ENCODE measurements around the gene GPR84. TPM values are rescaled to one million over a fixed set of nuclear protein-coding genes. Genes with fewer than 3 reads are reported as not detected.

Gene GPR84
- total RNA-seq, 1 donor, result not detected

- no peak overlapping the region for H3K4me3 ChIP-seq (ENCODE audit: low read depth, low read length)
- TF ChIP-seq CTCF (IDR thresholded peaks at IDR 0.05; ENCODE audit: insufficient read depth, low read depth, low read length), result no peak
- no peak for DNase-seq (ENCODE audit: low read depth)
Measured at GRCh38 chr12:54387114-54387467, 22.8 kb upstream of the GPR84 start.

GRCh38 chr12:54386403-54387113, 22.3 kb upstream of the GPR84 start:
- H3K4me3 ChIP-seq (ENCODE audit: low read depth, low read length), result no peak overlapping the region
- no peak for TF ChIP-seq CTCF (IDR thresholded peaks at IDR 0.05; ENCODE audit: insufficient read depth, low read depth, low read length)
- DNase-seq (ENCODE audit: low read depth), result no peak

GRCh38 chr12:54385251-54385914, 21.1 kb upstream of the GPR84 start:
- no peak for DNase-seq (ENCODE audit: low read depth)
- no peak for TF ChIP-seq CTCF (IDR thresholded peaks at IDR 0.05; ENCODE audit: insufficient read depth, low read depth, low read length)

GRCh38 chr12:54384591-54385041, 20.3 kb upstream of the GPR84 start, which contains the start of gene ZNF385A:
Gene ZNF385A, minus strand, starts transcription at chr12:54384733. Its CDS starts 219 bp downstream, at chr12:54384514.
- no peak for TF ChIP-seq CTCF (IDR thresholded peaks at IDR 0.05; ENCODE audit: insufficient read depth, low read depth, low read length)
- DNase-seq (ENCODE audit: low read depth), result no peak
- H3K4me3 ChIP-seq (ENCODE audit: low read depth, low read length), result no peak within 1 kb of the TSS

More at GRCh38 chr12:54385251-54385914, 21.1 kb upstream of the GPR84 start:
- H3K4me3 ChIP-seq (ENCODE audit: low read depth, low read length), result no peak overlapping the region

GRCh38 chr12:54383041-54383609, 18.8 kb upstream of the GPR84 start:
- peak; percentile 85 for DNase-seq (ENCODE audit: low read depth)
- TF ChIP-seq CTCF (IDR thresholded peaks at IDR 0.05; ENCODE audit: insufficient read depth, low read depth, low read length), result no peak
- no peak overlapping the region for H3K4me3 ChIP-seq (ENCODE audit: low read depth, low read length)

GRCh38 chr12:54381136-54381535, 16.9 kb upstream of the GPR84 start:
- no peak for TF ChIP-seq CTCF (IDR thresholded peaks at IDR 0.05; ENCODE audit: insufficient read depth, low read depth, low read length)
- no peak for DNase-seq (ENCODE audit: low read depth)

More at GRCh38 chr12:54381136-54381535, 16.9 kb upstream of the GPR84 start:
- H3K4me3 ChIP-seq (ENCODE audit: low read depth, low read length), result no peak overlapping the region
